ENCODE results near the gene NSMCE1.

NSMCE1 gene

GRCh38 chr16:27228621-27229501 is 39.7 kb downstream of the NSMCE1 start:
- DNase-seq = no peak

GRCh38 chr16:27228045-27228444 is 40.5 kb downstream of the NSMCE1 start:
- no peak for DNase-seq

- DNase-seq = no peak
Observed at GRCh38 chr16:27226976-27227705, 41.4 kb downstream of the NSMCE1 start.

GRCh38 chr16:27226476-27226875 is 42.1 kb downstream of the NSMCE1 start:
- no peak for DNase-seq

- no peak for DNase-seq
Observed at GRCh38 chr16:27225536-27226360, 42.8 kb downstream of the NSMCE1 start.

GRCh38 chr16:27224741-27225300 is 43.8 kb downstream of the NSMCE1 start:
- no peak for DNase-seq

GRCh38 chr16:27224271-27224737 is 44.3 kb downstream of the NSMCE1 start:
- no peak for DNase-seq

GRCh38 chr16:27223701-27224100 is 44.9 kb downstream of the NSMCE1 start:
- DNase-seq = no peak

GRCh38 chr16:27223226-27223610 is 45.4 kb downstream of the NSMCE1 start:
- no peak for DNase-seq

GRCh38 chr16:27222249-27223225 is 46.0 kb downstream of the NSMCE1 start:
- DNase-seq = no peak

GRCh38 chr16:27221576-27222248 is 46.9 kb downstream of the NSMCE1 start:
- no peak for DNase-seq

- DNase-seq = no peak
Observed at GRCh38 chr16:27220991-27221390, 47.6 kb downstream of the NSMCE1 start.

GRCh38 chr16:27220527-27220926 is 48.0 kb downstream of the NSMCE1 start:
- no peak for DNase-seq

- DNase-seq = no peak
Observed at GRCh38 chr16:27220120-27220519, 48.5 kb downstream of the NSMCE1 start.

GRCh38 chr16:27219161-27219560 is 49.4 kb downstream of the NSMCE1 start:
- DNase-seq = no peak

GRCh38 chr16:27218756-27219155 is 49.8 kb downstream of the NSMCE1 start:
- no peak for DNase-seq

GRCh38 chr16:27217256-27217655 is 51.3 kb downstream of the NSMCE1 start:
- DNase-seq = no peak

- no peak for DNase-seq
Observed at GRCh38 chr16:27216297-27216885, 52.2 kb downstream of the NSMCE1 start.

- no peak for DNase-seq
Observed at GRCh38 chr16:27215660-27216059, 52.9 kb downstream of the NSMCE1 start.

Measured in hematopoietic multipotent progenitor cell treated with erythropoietin and hydrocortisone succinate and interleukin-3 and kit ligand, for 6 days (in vitro differentiated cells).